GM18907 (cell line): Measurements from ENCODE around the gene ATP9B.
"Not testable (repeated sequence)": the region's sequence is repeated elsewhere in the genome, so short reads cannot be mapped to it uniquely, and the experiment has no call there.

Experiments used
- ATAC-seq: cut with Tn5 transposase; IDR thresholded peaks from one replicate; pipeline ENCODE4 v1.9.1; 2021; ENCODE audit warnings: mild to moderate bottlenecking, moderate library complexity; ENCODE audit not compliant: unreplicated experiment

ATP9B gene

GRCh38 chr18:79354350-79354749 is 285.2 kb downstream of the ATP9B start:
- ATAC-seq, result no peak

GRCh38 chr18:79355433-79356335 is 286.5 kb downstream of the ATP9B start:
- peak; percentile 42 for ATAC-seq

DNA sequence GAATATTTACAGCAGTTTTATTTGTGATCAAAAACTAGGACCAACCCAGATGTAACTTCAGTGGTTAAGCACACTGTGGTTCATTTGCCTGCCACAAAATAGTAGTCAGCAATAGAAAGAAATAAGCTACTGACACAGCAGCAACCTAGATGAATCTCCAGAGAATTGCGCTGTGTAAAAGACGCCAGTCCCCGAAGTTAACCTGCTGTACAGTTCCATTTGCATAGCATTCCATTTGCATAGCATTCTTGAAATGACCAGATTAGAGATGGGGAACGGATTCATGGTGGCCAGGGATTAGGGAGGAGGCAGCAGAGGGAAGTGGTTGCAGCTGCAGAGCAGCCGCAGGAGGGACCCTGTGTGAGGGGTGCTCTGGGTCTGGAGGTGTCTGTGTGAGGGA is 287.2 kb downstream of the ATP9B start:
- peak; percentile 97 for ATAC-seq

- no peak for ATAC-seq
Measured at GRCh38 chr18:79360933-79361332, 291.7 kb downstream of the ATP9B start.

- ATAC-seq, result no peak
Measured at GRCh38 chr18:79361766-79362522, 292.8 kb downstream of the ATP9B start.

DNA sequence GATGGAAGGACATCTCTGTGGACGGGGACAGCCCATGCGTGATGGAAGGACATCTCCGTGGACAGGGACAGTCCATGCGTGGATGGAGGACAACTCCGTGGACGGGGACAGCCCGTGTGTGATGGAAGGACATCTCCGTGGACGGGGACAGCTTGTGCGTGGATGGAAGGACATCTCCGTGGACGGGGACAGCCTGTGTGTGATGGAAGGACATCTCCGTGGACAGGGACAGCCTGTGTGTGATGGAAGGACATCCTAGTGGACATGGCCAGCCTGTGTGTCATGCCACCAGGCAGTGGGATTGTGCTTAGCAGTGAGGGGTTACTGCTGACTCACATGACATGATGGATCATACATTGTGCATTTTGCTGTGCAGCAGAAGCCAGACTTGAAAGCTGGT is 296.5 kb downstream of the ATP9B start:
- no peak for ATAC-seq

- ATAC-seq, result no peak
Measured at GRCh38 chr18:79366177-79367094, 297.2 kb downstream of the ATP9B start.

GRCh38 chr18:79367480-79367879 is 298.3 kb downstream of the ATP9B start:
- no peak for ATAC-seq

GRCh38 chr18:79367989-79368388 is 298.8 kb downstream of the ATP9B start:
- ATAC-seq, result no peak

DNA sequence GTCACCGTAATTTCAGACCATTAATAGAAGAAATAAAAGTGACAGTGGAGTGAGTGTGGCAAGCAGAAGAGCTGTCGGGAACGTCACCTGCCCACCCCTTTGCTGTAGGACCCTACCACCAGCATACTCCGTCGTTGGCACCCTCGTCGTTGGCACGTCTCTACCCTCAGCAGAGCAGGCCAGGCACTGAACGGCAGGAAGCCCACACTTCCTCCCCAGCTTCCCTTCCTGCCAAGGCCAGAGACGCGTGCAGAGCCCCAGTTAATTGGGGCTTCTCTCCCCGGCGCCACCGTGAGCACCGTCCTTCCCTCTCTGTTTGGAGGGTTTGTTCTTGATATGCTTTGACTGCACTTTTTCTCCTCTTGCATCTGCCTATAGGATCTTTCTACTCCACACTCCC is 299.5 kb downstream of the ATP9B start:
- ATAC-seq, result no peak

DNA sequence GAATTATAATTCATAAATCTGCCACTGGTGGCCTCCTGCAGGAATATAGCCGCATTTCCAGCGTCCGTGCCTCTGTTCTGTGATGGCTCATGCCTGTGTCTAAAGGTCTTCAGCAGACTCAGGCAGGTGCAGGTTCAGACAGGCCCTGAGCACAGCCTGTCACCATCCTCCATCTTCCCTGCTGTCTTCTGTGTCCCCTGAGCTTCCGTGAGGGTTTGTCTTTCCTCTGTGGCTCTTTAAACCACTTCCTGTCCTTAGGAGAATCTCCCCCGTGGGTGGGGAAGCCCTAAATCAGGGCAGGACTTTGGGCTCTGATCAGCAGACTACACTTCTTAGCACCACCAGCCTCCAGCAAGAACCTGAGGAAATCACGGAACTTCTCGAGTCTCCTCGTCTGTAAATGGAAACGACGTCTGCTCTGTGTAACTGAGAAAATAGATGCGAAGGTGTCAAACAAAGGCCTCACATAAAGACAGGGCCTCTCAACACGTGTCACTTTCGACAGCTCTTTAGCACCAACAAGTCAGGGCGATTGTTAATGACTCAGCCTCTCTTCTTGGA is 302.4 kb downstream of the ATP9B start:
- ATAC-seq, result no peak

- no peak for ATAC-seq
Measured at GRCh38 chr18:79372461-79372860, 303.3 kb downstream of the ATP9B start.

GRCh38 chr18:79372991-79373390 is 303.8 kb downstream of the ATP9B start:
- ATAC-seq, result no peak

GRCh38 chr18:79373736-79374135 is 304.5 kb downstream of the ATP9B start:
- no peak for ATAC-seq

GRCh38 chr18:79374408-79375171 is 305.4 kb downstream of the ATP9B start:
- peak; percentile 90 for ATAC-seq

DNA sequence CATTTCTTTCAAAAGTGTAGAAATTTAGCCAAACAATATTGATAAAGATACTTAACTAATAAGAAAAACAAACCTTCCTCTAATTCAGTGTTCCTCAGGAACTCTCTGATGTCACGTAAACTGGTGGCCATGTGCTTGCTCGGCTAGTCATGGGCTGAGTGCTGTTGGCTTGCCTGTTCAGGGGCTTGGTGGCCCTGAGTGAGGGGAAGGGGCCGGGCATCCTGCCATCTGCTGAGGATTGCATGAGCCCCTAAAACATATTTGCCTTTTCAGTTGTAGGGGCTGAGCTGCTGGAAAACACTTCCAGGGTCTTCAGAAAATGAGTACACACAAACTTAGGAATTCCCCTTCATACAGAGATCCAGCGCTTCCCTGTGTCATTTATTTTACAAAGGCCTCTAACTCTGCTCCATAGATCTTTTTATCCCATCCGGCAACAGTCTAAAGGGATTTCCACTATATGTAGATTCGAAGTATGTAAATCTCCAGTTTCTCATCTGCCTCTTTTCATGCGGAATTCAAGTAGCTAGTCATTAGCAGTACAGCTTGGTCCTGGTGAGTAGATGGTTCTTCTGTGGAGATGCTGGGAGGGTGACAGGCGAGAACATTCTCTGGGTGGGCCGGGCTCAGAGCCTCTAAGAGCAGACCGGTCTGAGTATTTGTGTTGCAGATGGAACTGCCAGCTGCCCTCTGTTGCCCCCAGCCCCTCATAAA is 306.4 kb downstream of the ATP9B start:
- ATAC-seq, result no peak

GRCh38 chr18:79376661-79377060 is 307.5 kb downstream of the ATP9B start:
- ATAC-seq, result not testable (repeated sequence)

DNA sequence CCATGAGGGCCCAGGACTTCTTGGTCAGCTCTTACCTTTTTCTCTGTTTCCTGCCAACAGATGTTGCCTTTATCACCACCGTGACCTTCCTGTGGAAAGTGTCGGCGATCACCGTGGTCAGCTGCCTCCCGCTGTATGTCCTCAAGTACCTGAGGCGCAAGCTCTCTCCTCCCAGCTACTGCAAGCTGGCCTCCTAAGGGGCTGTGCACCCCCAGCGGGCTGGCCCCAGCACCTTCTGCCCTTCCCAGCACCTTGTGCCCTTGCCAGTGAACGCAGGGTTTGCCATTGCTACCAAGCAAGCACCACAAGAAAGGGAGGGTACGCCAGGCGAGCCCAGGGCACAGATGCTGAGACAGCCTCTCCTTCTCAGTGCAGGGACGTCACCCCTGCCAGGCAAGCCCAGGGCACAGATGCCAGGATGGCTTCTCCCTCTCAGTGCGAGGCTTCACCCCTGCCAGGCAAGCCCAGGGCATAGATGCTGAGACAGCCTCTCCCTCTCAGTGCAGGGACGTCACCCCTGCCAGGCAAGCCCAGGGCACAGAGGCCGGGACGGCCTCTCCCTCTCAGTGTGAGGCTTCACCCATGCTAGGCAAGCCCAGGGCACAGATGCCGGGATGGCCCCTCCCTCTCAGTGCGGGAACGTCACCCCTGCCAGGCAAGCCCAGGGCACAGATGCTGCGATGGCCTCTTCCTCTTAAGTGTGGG is 308.1 kb downstream of the ATP9B start:
- no peak for ATAC-seq
